ENCODE measurements around the gene VGF.

The VGF gene

DNA sequence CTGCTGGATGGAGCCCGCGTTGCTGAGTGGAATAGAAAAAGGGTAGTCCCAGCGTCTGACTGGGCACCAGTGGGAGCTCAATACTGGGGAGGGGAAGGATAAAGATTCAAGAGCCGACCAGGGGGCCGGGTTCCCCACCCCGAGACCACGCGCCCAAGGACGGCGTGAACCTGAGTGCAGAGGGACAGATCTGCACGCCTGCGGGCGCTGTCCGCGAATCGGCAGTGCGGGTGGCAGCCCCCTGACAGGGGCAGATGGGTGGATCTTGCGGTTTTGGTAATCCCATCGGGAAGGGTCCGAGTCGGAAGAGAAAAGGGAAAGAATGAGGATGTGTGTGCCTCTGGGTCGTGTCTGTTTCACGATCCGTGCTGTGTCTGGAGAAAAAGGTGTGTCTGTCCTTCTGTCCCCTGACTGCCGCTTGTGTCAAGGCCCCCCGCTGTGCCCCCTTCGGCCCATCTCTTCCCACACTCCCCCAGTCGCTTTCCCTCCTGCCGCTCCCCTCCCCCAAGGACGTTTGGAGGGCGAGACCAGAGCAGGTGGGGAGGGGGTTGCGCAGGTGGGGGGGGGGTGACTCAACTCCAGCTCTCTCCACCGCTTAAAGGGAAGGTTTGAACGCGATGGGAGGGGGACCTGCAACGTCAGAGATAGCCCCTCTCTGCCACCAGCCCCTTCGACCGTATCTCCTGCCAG is 734 bp upstream of the VGF start:
- DNase-seq (ENCODE audit: low read depth), result no peak

DNA sequence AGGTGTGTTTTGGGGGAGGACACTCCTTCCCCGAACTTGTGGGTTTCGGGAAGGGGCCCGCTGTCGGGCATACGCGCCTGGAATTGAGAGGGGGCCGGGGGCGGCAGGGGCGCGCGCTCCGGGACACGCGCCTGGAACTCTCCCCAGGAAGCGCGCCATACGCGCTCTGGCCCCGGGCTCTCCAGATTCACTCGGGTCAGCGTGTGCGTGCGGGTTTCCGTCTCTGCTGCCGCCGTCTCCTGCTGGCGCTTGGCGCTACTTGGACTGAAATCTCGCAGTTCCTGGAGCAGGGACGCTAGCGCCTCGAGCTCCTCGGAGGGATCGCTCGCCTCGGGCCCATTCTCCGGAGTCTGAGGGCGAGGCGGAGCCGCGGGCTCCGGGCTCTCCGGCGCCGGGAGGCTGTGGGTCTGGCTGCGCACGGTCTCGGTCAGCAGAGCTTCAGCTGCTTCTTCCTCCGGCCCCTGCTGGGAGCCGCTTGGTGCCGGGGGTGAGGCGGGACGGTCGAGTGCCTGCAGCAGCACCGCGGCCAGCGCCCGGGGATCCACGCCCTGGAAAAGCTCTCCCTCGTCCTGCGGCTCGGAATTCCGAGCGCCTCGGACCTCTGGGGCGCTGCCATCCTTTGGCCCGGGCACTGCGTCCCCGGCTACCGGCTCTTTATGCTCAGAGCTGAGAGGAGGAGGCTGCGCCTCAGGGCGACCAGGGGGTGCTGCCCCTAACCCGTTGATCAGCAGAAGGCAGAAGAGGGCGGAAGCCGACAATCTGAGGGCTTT is 1.1 kb downstream of the VGF start:
- DNase-seq (ENCODE audit: low read depth), result no peak

DNA sequence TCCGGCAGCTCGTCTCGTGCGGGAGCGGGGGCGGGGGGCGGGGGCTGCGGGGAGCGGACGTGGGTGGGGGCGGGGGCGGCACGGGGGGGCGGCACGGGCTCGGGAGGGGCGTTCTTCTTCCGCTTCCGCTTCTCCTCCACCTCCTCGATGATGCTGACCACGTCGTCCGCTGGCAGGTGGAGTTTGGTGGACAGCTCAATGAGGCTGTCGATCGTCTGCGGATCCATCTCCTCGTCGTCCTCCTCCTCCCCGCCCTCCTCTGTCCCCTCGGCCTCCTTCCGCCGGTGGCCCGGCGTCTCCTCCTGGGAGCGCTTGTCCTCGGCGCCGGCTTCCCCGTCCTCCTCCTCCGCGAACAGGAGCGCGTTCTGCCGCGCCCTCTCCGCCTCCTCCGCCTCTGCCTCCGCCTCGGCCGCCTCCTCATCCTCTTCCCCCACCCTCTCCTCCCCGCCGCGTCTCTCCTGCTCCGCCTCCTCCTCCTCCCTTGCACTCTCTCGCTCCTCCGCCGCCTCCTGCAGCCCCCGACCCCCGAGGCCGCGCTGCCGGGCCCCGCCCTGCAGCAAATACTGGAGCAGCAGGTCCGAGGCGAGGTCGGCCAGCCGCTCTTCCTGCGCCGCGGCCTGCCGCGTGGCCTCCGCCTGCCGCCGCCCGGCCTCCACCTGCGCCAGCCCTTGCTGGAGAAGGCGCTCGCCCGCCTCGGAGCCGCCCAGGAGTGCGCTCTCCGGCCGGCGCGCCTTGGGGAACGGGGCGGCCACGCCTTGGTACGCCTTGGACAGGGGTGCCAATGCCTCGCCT is 1.9 kb downstream of the VGF start:
- peak; percentile 48 for DNase-seq (ENCODE audit: low read depth)

DNA sequence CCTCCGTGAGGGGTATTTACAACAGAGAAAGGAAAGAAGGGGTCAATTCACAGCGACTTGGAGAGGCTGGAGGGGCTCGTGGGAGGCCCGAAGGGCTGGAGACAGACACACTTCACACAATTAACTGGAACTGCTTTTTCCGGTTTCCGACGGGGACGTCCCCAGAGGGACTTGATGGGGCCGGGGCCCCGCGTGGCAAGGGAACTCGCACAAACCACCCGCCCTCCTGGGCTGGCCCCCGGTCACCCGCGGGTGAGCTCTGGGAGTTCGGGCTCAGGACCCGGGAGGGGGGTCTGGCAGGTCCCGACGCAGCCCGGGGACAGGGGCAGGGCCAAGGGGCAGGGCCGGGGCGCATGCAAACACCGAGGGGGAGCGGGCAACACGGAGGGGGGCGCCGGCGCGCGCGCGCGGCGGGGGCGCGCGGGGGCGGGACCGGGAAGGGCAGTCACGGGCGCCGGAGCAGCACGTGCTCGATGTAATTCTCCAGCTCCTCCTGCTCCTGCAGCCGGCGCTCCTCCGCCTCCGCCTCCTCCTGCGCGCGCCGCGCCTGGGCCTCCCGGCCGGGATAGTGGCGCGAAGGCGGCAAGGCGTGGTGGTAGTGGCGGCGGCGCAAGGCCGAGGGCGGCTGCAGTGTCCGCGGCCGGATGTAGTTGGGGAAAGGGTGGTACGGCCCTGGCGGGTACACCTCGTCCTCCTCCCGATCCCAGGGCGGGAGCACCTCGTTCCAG is 2.7 kb downstream of the VGF start:
- DNase-seq (ENCODE audit: low read depth), result no peak

DNA sequence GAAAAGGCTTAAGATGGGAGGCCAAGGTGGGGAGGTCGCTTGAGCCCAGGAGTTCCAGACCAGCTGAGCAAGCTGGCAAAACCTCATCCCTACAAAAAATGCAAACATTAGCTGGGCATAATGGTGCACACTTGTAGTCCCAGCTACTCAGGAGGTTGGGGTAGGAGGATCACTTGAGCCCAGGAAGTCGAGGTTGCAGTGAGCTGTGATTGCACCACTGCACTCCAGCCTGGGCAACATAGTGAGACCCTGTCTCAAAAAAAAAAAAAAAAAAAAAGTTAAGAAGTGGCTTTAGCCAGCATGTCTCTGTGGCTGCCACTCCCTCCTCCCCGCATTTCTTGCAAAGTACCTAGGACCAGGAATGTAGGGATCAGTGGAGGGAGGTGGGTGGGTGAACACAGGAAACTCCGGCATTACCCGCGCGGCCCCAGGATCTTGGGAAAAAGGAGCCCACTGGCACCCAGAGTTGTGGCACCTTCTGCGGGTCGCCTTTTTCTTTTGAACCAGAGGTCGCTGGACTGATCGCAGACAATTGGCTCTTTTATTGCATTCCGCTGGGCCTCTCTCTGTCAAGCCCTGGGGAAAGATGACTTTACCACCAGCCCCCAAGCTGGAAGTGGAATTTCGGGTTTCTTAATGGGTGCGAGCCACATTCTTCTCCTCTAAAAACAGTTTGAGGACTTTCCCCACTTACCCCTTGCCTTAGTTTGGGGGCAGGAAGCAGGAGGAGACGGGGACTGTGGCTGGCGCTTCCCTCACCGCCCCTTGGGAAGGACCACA is 3.5 kb downstream of the VGF start:
- DNase-seq (ENCODE audit: low read depth), result no peak

DNA sequence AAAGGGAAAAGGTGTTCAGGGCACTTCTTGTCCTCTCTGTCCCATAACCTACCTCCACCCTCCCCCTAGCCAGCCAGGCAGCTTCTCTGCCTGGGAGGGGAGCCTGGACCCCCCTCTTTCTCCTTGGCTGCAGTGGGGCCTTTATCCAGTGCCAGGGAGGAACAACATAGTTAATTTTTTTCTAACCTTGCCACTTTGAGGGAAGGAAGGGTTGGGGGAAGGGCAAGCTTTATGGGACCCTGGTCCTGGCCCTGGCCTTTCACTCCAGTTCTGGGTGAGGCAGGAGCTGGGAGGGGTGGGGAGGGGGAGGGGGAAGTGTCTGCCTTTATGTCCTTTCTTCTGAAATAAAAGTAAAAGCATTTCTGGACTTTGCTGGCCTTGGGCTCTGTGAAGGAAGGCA is 4.5 kb downstream of the VGF start:
- DNase-seq (ENCODE audit: low read depth), result no peak

DNA sequence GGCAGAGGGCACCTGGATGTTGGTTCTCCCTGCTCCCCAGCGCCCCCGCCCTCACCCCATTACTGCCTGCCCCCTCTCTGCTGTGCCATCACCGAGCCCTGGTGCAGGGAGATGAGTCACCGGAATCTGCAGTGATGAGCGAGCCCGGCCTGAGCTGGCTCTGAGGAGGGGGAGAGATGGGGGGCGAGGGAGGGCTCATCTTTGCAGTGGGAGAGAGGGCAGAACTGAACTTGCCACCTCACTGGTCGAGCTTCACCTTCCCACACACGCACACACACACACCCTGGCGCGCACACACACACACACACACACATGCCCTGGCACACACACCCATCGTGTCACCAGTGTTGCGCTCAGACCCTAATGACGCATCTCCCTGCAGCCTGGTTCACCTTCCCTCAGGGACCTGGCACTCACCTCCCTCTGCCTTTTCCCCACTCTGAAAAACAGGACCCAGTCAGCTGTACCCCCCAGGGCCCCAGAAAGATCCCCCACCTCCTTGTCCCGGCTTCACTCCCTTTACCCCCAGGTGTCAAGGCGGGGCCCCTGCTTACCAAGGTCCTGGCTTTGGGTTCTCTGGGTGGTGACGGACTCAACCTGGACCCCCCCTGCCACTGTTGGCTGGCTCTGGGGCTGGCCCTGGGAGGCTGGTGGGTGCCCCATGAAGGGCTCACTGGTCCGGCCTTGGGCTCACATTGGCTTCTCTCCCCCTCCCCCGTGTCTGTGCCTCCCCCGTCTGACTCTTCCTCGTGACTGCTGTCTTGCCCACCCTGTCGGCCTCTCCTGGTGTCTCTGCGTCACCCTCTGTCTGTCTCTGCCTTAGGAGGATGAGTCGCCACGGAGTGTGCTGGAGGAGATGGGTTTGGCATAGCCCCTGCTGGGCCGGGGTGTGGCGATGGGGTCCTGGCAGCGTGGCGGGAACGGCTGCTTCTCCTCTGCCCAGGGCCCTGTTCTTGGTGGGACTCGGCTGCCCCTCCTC is 5.4 kb downstream of the VGF start:
- DNase-seq (ENCODE audit: low read depth), result no peak

DNA sequence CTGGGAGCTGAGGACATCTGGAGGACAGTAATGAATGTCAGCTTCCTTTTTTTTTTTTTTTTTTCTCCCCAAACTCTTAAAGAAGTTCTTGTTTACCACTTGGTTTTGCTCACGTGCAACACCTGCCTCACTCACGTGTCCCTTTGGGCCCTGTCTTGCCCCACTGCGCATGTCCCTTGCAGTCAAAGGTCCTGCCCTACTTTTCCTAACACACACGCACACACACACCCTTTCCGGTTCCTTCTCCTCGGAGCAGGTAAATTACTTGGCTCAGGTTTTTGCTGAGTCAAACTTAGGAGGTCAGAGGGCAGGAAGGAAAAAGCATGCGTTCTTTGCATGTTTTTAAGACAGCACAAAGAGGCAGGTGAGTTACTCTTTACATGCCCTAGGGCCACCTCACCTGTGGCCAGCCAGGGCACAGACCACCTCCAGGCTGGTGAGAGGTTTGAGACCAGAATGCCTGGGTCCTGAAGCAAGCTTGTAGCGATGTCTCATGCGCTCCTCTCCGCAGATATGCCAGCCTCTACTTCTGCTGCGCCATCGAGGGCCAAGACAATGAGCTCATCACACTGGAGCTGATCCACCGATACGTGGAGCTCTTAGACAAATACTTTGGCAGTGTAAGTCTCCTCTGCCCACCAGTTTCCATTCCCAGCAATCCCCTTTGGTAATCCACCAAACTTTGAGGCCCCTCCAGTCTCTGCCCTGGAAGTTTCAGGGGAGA is 8.3 kb downstream of the VGF start:
- no peak for DNase-seq (ENCODE audit: low read depth)

DNA sequence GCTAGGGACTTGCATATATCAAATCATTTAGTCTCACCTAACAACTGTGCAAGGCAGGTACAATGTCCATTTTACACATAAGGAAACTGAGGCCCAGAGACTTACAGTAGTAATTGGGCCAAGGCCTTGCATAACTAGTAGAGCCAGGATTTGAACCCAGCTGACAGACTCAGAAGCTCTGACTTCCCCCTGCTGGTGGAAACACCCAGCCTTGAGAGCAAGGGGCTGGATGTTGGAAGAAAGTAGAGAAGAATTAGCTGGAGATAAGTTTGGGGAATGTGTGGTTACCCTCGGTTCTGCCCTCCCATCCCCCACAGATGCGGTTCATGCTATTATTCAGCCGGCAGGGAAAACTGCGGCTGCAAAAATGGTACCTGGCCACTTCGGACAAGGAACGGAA is 9.1 kb downstream of the VGF start:
- DNase-seq (ENCODE audit: low read depth), result no peak

DNA sequence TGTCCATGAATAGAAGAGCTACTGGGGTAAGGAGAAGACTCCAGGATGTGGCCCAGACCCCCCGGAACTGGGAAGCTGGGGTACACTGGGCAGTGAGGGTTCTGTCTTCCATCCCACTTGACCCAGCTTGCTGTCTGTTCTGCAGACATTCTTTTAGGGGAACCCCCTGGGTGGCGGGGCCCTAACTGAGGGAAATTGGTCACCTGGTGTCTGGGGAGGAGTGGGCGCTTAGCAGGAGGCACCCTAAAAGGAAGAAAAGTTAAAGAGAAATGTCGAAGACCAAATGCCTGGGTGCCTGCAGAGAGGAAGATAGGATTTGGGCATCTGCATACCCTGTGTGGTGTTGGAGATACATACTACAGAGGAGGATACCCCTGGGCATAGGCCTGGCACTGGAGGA is 10.1 kb downstream of the VGF start:
- no peak for DNase-seq (ENCODE audit: low read depth)

DNA sequence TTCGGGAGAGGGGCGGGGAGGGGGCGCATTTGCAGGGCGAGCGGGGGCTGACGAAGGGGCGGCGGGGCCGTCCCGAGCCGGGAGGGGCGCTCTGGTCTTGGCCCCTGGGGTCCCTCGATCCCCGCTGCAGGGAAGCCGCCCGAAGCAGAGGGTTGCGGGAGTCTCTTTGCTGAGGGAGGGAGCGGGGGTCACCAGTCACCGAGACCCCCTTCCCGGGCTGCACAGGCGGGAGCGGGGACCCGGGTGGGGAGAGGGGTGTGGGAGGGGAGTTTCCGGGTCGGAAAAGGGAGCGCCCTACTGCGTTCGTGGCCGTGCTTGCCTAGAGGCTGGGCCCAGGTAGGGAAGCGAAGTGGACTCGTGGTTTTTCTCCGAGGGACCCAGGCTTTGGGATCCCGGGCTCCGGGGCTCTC is 10.7 kb downstream of the VGF start:
- no peak for DNase-seq (ENCODE audit: low read depth)

DNA sequence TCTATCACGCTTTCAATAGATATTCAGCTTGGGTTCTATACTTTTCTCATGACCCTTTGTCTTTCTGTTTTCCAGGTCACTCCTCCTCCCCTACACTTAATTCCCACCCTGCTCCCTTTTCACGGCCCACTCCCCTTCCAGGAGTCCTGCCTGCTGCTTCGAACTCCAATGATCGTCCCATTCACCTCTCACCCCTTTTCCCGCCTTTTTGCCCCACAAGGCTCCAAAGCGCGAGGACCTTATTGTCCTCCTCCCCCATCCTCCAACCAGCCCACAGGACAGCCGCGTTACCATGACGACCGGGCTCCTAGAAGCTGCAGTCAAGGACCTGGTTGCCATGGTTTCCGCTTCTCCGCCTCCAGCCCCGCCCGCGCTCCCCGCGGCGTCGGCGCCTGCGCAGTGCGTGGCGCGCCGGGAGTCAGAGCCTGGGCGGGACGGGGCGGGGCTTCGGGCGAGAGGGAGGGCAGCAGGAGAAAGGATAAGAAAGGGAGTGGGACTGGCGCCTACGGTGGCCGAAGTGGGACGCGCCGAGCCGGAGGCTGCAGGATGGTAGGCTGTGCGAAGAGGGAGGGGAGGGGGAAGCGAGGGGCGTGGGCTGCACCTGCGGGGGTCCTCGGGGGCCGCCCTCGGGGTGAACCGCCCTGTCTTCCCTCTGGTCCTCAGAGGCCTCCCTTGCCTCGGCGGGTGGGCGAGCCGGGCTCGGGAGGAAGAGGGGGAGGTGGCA is 11.2 kb downstream of the VGF start, which contains the start of gene AP1S1:
Gene AP1S1, plus strand, starts transcription at position 508 of the 724 bp plus-strand sequence. Its CDS starts 39 bp downstream, at position 547.
- DNase-seq (ENCODE audit: low read depth), result peak; percentile 92

DNA sequence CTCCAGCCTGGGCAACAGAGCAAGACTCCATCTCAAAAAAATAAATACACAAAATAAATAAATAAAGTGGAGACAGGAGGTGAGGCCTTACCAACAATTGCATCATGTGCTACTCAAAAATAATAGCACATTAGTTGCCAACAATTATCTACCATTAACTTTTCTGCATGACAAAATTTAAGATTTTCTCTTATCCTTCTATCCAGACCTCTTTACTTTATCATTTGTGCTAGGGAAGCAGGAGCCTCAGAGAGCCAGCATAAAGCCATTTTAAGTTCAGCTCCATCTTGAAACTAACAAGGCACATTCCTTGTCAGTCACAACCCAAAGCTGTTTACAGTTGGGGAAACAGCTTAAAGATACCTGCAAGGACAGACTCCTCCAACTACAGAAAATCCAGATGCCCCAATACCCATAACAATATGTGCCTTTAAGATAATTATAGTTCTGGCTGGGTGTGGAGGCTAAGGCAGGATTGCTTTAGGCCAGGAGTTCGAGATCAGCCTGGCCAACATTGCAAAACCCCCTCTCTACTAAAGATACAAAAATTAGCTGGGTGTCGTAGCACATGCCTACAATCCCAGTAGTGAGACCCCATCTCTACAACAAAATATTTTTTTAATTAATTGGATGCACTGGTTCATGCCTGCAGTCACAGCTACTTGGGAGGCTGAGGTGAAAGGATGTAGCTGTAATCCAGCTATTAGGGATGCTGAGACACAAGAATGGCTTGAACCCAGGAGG is 13.3 kb downstream of the VGF start:
- no peak for DNase-seq (ENCODE audit: low read depth)

DNA sequence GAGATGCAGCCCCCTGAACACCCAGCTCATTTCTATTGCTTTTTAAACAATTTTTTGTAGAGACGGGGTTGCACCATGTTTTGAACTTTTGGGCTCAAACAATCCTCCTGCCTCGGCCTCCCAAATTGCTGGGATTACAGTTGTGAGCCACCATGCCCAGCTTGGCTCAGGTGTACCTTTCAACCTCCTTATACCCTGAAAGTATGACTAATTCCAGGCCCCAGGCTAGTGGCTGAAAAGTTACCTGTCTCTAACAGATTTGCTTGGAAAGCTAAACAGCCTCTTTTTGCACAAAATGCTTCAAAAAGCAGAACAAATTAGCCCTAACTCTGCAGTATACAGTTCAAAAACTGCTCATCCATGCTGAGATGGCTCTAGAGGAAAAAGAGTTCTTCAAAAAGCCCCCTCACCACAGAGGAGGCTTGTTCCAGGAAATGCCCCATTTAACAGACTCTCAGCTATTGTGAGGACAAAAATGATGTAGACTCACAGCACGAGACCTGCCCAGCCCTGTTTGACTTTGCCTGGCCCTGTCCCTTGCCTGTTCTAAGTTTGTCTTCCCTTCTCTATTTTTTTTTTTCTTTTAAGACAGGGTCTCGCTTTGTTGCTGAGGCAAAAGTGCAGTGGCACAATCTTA is 24.5 kb downstream of the VGF start:
- DNase-seq (ENCODE audit: low read depth), result no peak

DNA sequence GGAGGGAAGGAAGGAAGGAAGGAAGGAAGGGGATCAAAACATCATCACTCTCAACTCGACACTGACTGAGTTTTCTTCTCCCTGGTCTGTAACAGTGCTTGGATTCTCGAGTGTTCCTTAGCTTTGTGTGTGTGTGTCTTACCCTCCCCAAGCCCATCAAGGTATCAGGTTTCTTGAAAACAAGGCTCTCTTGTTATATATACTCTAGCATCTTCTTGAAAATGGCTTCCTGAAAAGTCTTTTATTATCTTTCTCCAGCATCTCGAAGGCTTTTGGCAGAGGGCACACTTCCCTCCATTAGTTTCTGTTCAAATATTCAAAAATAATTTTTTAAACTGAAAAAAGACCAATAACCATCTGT is 25.1 kb downstream of the VGF start:
- no peak for DNase-seq (ENCODE audit: low read depth)

DNA sequence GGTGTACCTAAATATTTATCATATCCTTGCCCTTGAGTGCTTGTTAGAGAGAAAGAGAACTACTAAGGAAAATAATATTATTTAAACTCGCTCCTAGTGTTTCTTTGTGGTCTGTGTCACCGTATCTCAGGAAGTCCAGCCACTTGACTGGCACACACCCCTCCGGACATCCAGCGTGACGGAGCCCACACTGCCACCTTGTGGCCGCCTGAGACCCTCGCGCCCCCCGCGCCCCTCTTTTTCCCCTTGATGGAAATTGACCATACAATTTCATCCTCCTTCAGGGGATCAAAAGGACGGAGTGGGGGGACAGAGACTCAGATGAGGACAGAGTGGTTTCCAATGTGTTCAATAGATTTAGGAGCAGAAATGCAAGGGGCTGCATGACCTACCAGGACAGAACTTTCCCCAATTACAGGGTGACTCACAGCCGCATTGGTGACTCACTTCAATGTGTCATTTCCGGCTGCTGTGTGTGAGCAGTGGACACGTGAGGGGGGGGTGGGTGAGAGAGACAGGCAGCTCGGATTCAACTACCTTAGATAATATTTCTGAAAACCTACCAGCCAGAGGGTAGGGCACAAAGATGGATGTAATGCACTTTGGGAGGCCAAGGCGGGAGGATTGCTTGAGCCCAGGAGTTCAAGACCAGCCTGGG is 27.0 kb downstream of the VGF start:
- peak; percentile 88 for DNase-seq (ENCODE audit: low read depth)

DNA sequence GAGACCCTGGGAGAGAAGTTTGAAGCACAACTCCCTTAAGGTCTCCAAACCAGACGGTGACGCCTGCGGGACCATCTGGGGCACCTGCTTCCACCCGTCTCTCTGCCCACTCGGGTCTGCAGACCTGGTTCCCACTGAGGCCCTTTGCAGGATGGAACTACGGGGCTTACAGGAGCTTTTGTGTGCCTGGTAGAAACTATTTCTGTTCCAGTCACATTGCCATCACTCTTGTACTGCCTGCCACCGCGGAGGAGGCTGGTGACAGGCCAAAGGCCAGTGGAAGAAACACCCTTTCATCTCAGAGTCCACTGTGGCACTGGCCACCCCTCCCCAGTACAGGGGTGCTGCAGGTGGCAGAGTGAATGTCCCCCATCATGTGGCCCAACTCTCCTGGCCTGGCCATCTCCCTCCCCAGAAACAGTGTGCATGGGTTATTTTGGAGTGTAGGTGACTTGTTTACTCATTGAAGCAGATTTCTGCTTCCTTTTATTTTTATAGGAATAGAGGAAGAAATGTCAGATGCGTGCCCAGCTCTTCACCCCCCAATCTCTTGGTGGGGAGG is 27.6 kb downstream of the VGF start:
- DNase-seq (ENCODE audit: low read depth), result no peak

All from stimulated activated CD4-positive, alpha-beta T cell treated with anti-CD3 and anti-CD28 coated beads, Interleukin-2, amount 100 ng/mL, for 4 hours (primary cell).